B cell (primary cell): Measurements from ENCODE around the gene TRANK1.

Source experiments
- CTCF ChIP-seq: fragments of 200-600 bp; IDR thresholded peaks from one replicate; pipeline ENCODE4 v1.8.0; 2022; ENCODE audit warnings: antibody characterized with exemption, mild to moderate bottlenecking
- EZH2 ChIP-seq: IDR thresholded peaks from 2 replicates; pipeline ENCODE4 v1.6.1; 2012; ENCODE audit warnings: borderline replicate concordance, low read depth, mild to moderate bottlenecking, moderate library complexity, low read length; ENCODE audit not compliant: insufficient read depth, poor library complexity, severe bottlenecking

GRCh38 chr3:36920884-36921567, 23.8 kb downstream of the TRANK1 start:
- TF ChIP-seq CTCF = no peak
- no peak for TF ChIP-seq EZH2
